Measurements from ENCODE around the gene OAT. TPM values are rescaled to one million over a fixed set of nuclear protein-coding genes. Genes with fewer than 3 reads are reported as not detected.

OAT gene
- total RNA-seq, 1 experiment from 2014 or later, result 138 TPM

- peak; percentile 79 for DNase-seq (ENCODE audit: low read depth)
Observed at GRCh38 chr10:124403548-124403947, 15.2 kb downstream of the OAT start.

GRCh38 chr10:124402273-124402672 is 16.4 kb downstream of the OAT start:
- no peak for DNase-seq (ENCODE audit: low read depth)

GRCh38 chr10:124401633-124402032 is 17.1 kb downstream of the OAT start:
- no peak for DNase-seq (ENCODE audit: low read depth)

- DNase-seq (ENCODE audit: low read depth), result peak; percentile 78
Observed at GRCh38 chr10:124394583-124394982, 24.1 kb downstream of the OAT start.

- no peak for DNase-seq (ENCODE audit: low read depth)
Observed at GRCh38 chr10:124392626-124393342, 25.9 kb downstream of the OAT start.

- DNase-seq (ENCODE audit: low read depth), result no peak
Observed at GRCh38 chr10:124390471-124391187, 28.1 kb downstream of the OAT start.

GRCh38 chr10:124389613-124390361 is 28.9 kb downstream of the OAT start:
- DNase-seq (ENCODE audit: low read depth), result no peak

- DNase-seq (ENCODE audit: low read depth), result peak; percentile 72
Observed at GRCh38 chr10:124388823-124389612, 29.7 kb downstream of the OAT start.

GRCh38 chr10:124388476-124388822 is 30.3 kb downstream of the OAT start:
- DNase-seq (ENCODE audit: low read depth), result no peak

GRCh38 chr10:124387078-124387874 is 31.4 kb downstream of the OAT start:
- DNase-seq (ENCODE audit: low read depth), result peak; percentile 25

- DNase-seq (ENCODE audit: low read depth), result no peak
Observed at GRCh38 chr10:124386186-124387077, 32.3 kb downstream of the OAT start.

GRCh38 chr10:124385627-124386185 is 33.0 kb downstream of the OAT start:
- no peak for DNase-seq (ENCODE audit: low read depth)

GRCh38 chr10:124384591-124385190 is 34.0 kb downstream of the OAT start:
- DNase-seq (ENCODE audit: low read depth), result no peak

GRCh38 chr10:124384172-124384571 is 34.6 kb downstream of the OAT start:
- no peak for DNase-seq (ENCODE audit: low read depth)

GRCh38 chr10:124383496-124383895 is 35.2 kb downstream of the OAT start:
- no peak for DNase-seq (ENCODE audit: low read depth)

- peak; percentile 71 for DNase-seq (ENCODE audit: low read depth)
Observed at GRCh38 chr10:124381011-124381611, 37.6 kb downstream of the OAT start.

- no peak for DNase-seq (ENCODE audit: low read depth)
Observed at GRCh38 chr10:124380256-124380995, 38.3 kb downstream of the OAT start.

GRCh38 chr10:124379609-124380193 is 39.0 kb downstream of the OAT start:
- no peak for DNase-seq (ENCODE audit: low read depth)
